Kidney capillary endothelial cell (primary cell): ENCODE measurements around the gene TSEN15.
A peak's percentile ranks its signal among the peaks of the same experiment; 100 is the strongest.
"Not testable (repeated sequence)": the region's sequence is repeated elsewhere in the genome, so short reads cannot be mapped to it uniquely, and the experiment has no call there.

Experiments used
- DNase-seq: peaks from one replicate; pipeline ENCODE4 v3.0.0-alpha.2; 2018; ENCODE audit warnings: low spot score

TSEN15 gene

DNA sequence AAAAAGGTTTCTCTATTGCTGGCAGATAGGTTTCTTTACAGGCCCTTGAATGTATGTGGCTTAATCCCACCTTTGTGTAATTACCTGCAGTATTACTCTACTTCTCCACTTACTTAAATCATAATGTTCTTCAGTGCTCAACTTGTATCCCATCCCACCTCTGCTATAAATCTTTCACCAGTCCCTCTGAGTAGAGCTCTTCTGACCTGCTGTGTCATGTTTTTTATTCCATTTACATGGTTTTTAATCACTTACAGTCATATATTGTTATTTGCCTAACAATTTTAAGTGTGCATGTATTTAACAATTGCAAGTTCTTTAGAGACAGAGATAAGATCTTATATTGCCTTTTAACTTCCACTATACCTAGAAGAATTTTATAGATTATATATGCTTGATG lies 2.4 kb downstream of the TSEN15 start:
- DNase-seq = no peak

DNA sequence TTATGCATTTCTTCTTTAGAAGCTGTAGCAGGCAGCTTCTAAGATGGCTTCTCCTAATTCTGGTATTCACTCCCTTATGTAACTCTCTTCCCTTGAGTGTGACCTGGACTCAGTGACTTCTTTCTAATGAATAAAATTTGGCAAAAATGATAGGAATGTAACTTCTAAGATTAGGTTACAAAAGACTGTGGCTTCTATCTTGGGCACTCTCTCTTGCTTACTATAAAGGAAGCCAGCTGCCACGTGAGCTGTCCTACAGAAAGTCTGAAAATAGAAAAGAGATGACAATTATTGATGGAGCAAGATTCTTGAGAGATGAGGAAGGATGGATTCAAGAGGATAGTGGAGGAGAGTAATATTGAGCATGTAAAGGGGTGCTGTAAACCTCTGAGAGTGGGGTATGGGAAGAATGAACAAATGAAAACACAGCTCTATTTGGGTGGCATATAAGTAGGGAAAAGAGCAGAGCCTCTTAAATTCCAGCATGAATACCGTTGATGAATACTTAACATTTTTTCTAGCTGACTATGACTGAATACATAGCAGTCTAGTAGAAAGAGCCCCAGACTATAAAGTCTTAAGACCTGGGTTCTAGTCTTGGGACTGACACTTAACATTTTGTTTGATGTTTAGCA lies 5.5 kb downstream of the TSEN15 start:
- no peak for DNase-seq

DNA sequence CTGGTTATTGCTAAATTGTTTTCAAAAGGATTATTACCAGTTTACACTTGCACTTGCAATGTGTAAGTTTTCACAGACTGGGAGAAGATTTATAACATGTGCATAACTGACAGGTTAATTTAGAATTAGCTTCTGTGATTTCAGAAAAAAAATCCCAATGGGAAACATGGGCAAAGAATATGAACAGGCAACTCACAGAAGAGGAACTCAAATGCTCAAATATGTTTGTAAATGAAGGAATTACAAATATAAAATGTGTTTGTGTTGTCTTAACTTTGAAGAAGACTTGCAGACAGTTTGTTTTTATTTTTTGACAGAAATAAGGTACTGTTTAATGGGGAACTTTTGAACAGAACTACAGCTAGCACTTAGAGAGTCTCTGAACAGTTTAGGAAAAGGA lies 8.4 kb downstream of the TSEN15 start:
- no peak for DNase-seq

DNA sequence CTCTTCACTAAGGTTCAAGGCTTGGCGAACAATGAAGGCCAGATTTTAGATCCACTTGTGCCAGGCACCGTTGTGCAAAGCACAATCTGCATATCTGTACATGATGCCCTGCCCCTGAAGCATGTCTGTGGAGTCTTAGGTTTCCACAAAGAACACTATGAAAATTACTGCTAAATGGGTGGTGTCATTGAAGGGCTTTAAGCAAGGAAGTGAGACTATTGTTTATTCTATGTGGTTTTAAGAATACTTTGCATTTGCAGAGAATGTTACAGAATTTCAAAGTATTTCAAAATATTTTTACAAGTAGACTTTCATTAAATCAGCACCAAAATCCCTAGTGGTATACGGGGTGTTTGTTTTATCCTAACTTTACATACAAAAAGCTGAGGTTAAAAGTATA lies 8.8 kb downstream of the TSEN15 start:
- DNase-seq = no peak

DNA sequence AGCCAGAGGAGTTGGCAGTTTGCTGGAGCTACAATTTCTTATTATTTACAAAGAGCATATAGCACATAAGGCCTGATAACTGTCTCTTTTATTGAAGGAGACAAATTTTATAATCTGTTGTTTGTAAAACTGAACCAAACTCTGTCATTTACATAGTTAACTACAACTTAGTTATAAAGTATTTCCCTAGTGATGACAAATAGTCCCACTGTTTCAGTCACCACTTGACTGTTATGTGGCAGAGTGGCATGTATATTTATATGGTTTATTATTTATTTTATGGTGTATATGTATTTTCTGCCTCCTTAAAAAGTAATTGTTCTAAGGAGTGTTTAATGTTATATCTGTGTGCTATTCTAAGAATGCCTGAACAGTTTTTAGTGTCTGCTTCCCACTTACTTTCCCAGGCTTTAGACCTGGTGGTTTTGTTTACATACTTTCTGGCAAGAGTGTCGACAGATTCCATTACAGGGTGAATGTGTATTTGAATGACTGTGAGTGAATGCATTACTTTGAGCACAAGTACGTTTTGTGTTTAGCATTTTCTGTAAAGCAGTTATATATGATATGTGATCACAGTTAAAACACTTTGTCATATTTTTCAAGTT lies 10.0 kb downstream of the TSEN15 start:
- no peak for DNase-seq

DNA sequence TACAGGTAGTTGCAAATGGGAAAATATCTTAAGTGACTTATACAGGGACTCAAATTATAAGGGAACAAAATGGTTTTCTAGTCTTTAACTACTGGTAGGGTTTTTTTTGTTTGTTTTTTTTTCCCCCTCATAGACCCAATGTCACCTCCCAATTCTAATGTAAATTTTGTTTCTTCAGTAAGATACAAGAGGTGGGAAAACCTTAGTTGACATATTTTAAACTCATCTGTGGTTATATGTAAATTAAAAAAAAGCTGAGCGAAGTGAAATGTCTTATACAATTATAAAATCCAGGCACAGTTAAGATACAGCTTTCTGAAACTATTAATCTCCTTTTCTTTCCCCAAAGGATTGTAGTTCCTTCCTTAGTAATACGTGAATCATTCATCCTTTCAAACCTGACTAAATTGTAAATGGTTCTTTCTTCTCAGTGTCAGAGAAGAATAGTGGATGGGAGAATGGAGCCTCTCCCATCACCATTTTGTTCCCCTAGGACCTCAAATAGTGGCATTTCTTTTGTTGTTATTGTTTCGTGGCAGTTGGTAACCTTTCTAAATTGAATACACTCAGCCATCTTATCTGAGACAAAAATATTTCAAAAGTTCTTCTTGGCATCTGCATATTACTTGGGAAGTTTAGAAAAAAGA lies 11.2 kb downstream of the TSEN15 start:
- no peak for DNase-seq

DNA sequence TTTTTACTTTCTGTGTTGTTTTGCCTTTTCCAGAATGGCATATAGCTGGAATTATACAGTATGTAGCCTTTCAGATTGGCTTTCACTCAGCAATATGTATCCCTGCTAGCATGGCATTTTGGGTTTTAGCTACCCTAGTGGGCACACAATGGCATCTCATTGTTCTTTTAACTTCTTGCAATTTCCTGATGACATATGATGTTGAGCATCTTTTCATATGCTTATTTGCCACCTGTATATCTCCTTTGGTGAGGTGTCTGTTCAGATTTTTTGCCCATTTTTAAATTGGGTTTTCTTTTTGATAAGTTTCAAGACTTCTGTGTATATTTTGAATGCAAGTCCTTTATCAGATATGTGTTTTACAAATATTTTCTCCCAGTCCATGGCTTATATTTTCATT lies 14.0 kb downstream of the TSEN15 start:
- DNase-seq = no peak

DNA sequence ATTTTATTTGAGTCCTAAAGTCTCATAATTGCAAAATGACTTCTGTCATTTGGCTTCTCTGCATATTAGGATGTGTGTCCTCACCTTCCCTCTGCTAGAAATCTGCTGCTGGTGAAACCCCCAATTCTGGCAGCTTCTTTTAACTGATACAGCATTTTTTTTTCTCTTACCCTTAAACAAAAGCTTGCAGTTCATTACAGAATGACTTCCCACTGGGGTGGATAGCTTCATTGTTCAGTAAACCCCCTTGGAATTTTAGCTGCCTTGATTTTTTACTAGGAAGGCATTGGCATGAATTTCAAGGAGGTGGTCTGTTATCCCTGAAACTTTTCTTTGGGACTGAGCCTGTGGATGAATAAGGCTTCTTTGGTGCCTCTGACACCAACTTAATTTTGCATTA lies 16.8 kb downstream of the TSEN15 start:
- DNase-seq = no peak

DNA sequence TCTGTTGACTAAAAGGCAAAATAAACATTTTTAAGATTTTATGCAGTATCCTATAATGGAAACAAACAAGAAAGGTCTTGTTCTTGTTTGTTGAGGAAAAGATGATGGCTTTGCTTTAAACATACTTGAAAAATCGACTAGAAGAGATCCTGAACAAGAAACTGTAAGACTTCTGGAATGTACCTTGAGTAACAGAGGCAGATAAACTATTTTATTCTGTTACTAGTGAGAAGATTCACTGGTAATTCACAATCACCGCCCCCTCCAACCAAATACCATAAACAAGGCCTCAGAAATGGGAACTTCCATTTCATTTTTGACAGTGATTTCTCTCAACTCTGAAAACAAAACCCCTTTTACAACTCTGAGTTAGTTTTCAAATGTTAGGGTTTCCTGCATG lies 18.1 kb downstream of the TSEN15 start:
- no peak for DNase-seq

DNA sequence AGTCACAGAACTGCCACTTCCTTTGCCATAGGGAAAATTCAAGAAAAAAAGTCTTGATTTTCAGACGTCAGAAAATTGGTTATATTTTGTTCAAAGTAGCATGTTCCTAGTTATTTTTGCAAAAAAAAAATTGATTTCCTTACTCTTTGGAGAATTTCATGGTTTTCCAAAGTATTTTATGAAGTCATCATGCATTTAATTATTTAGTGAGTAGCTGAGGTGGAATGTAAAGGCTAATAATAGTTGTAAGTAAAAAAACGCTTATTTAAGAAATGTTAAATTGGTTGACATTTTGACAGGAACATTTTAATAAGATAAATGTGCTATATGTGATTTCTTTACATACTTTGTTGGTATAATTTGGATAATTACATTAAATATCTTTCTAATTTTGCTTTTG lies 20.8 kb downstream of the TSEN15 start:
- DNase-seq = no peak

DNA sequence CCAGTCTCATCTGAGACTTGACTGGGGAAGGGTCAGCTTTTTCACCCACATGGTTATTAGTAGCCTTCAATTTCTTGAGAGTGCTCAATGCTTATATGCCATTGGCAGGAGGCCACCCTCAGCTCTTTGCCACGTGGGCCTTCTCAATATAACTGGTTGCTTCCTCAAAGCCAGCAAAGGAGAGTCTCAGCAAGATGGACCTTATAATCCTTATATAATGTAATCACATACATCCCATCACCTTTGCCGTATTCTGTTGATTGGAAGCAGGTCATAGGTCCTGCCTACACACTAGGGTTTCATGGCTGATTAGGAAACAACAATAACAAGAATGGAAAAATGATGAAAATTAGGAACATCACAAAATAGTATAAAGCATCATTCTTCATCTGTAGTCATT lies 22.9 kb downstream of the TSEN15 start:
- no peak for DNase-seq

DNA sequence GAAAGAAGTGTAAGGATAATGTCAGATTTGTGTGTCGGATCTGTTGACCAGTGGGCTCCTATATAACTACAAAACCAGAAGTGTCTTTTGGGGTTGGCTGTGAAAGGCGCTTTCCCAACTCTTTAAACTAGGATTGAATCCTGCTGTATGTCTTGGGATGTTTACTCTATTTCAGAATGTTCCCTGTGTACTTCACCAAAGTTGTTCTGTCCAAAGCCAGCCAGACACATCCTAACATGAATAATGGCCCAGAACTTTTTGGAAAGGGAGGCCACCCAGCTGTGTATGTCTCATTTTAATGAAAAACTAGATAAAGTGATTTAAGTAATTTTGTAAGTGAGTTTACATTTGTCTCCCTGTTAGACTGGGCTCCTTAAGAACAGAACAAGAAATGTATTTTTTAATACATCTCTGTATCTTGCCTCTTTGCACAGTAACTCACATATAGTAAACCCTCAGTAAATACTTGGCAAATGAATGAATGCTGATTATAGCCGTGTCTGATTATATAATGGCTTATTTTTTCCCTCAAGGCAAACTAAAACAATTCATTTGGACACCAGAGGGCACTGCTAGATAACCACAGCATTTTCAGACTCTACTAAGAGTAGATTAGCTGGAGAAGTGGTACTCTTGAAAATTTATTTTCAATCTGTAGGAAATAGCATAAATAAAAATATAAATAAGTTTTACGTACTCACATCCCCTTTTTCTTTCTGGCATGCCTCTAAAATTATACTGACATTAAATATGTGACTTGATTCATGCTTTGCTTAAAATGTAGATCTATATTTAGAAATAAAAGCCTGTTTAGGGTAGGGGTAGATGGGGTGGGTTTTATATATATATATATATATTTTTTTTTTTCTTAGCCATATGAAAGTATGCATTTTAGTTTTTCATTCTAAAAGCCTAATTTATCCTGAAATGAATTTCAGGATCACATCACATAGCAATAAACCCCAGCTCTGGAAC lies 23.8 kb downstream of the TSEN15 start:
- DNase-seq = peak; percentile 60

DNA sequence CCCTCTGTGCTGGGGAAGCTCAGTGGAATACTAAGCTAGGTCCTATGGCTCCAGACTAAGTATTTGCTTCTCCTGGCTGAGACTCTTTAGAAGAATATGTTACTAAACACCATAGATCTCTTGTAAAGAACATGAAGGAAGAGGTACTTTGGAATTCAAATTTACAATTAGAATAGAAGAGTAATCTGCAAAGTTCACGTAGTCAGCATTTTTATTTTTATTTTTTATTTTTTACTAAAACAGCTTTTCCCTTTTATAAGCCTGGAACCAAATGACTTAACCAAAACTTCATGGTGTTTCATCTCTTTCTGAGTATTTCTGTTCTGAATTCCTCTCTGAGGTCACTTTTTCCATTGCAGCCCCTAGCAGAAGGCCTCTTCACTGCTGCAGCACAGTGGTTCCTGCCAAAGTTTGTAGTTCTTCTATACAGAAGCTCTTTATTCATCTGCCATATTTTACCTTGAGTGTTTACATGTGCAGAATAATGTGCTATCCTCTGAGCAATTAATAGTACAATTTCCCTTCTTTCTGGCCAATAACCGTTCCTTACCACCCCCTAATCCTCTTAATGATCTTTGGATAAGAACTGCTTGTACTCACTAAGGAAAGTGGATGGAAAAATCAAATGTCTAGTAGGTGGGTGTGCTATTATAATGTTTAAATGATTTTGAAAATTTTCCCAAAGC lies 27.2 kb downstream of the TSEN15 start:
- DNase-seq = no peak

DNA sequence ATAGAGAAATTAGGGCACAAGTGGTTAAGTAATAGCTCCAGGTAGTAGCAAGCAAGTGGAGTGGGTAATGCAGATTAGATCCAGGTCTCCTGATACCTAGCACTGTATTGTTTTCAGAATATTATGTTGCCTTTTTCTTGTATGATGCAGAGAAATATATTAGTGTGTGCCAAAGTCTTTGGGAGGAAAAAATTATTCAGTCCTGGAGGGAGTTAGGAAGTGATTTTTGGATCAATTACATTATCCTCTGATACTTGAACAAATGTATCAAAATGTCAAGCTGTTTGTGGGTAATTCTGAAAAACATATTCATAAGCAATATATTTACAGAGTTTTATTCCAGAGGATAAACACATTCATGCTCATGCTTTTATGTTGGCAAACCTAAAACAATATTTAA lies 28.8 kb downstream of the TSEN15 start:
- DNase-seq = no peak

DNA sequence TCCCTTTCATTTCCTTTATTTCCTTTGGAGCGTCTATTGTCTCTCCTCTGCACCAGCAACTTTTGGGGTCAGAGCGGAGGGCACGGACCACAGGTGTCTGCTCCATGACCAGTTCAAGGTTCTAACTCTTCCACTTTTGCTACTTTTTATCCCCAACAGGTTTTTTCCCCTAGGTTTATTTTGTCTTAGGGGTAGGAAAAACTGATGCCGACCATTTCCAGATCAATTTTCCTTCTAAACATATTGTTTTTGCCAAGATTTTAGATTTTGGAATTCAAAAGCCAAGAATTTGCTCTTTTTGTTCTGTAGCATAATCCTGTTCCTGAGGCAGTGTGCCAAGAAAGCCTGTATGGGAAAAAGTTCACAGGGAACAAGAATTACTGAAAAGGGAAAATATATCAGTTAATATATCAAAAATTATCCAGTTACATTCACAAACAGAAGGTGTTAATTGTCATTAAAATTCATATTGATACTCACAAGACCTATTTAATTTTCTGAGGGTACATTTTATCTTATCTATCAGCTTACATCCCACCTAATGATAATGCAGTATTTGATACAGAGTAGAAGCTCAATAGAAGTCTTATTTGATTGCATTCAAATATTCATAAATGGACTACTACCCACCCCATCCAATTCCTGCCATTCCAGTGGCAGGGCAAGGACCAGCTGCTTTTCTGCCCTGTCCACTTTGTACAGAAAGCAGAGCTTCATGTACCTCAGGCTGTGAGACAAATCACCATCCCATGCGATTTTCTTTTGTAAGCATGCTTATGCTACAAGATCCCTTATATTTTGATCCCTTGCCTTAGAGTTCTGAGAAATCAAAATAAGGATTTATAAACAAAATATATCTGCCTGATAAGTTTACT lies 31.2 kb downstream of the TSEN15 start:
- no peak for DNase-seq

DNA sequence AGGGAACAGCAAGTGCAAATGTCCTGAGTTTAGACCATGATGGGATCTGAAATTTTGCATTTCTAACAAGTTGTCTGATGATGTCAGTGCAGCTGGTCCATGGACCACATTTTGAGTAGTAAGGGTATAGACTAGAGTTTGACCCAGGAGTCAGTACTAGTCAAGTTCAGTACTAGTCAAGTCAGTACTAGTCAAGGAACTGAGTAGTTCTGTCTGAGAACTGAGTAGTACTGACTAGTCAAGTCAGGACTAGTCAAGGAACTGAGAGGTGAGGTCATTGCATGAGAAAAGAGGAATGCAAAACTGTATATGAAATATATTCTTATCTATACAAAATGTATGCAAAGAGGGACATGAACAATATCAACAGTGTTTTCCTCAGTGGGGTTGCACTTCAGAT lies 34.1 kb downstream of the TSEN15 start:
- no peak for DNase-seq

DNA sequence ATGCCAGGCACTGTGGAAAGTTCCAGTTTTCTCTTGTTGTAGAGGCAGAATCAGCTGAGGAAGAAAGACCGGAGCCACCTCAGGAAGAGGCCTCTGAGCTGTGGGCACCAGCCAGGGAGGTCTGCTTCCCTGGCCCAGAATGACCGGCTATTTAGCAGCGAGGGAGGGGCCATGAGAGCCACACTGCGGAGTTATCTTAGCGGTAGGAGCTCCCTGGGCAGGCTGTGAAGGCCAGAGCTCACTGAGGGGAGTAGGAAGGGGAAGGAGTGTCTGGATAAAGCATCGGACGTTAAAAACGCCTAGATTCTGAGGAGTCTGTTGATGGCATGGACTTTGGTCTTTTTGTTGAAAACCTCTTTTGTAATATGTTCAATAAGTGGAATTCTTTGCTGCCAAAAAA lies 36.5 kb downstream of the TSEN15 start:
- no peak for DNase-seq

DNA sequence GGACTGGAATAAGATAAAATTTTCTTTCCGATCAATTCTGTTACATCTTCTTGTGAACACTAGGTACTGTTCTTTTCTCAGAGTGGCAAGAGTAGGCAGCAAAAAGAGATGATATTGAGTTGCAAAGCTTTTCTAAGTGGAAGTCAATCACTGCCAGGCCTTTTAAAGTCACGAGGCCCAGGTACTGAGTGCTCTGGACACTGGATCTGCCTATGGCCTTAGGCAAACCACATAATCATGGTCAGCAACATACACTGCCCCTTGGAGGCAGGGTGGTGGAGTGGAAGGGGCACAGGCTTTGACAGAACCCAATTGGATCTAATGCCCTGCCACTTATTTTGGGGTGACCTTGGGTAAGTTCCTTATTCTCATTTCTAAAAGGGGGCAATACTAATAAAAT lies 41.5 kb downstream of the TSEN15 start:
- DNase-seq = no peak

DNA sequence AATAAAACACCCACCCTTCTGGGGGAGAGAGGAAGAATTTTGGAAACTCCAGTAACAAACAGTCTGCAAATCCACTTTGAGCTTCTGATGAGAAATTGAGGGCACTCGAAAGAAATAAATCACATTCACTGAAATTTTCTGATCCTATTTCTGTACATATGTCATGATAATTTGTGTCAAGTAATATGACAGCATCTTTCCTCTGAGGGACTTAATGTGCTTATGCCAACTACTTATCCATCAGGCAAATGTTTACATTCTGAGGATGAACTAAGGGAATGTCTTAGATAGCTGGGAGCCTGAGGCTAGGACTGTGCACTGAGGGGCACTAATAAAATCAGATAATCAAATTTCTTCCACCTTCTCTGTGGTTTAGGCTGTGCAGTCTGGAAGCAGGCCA lies 44.5 kb downstream of the TSEN15 start:
- DNase-seq = no peak

DNA sequence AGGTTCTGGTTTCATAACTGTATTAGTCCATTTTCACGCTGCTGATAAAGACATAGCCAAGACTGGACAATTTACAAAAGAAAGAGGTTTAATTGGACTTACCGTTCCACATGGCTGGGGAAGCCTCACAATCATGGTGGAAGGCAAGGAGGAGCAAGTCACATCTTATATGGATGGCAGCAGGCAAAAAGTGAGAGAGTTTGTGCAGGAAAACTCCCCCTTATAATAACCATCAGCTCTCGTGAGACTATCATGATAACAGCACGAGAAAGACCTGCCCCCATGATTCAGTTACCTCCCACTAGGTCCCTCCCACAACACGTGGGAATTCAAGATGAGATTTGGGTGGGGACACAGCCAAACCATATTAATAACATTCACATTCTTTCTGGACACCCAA lies 45.0 kb downstream of the TSEN15 start:
- DNase-seq = not testable (repeated sequence)

DNA sequence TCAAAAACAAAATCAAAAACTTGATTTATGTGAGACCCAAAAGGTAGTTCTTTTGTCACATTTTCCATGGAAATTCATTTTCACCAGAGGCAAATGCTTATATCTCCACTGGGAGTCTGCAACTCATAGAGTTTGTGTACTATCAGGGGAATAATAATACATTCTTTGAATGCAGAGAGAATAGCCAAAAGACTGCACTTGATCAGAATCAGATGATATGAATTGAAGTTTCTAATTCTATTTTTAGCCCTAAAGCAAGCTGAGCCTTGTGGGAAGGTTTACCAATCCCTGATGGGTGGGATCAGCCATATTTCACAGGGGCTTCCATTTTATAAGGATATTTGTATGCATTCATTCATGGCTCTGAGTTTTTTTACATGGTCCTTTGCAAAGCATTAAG lies 49.6 kb downstream of the TSEN15 start:
- DNase-seq = no peak
